Liver (tissue), 3 donors: ENCODE measurements around the gene TNS3.

Experiments used
- ATF3 ChIP-seq: IDR thresholded peaks from 2 replicates; pipeline ENCODE4 v1.6.1; 2016; ENCODE audit warnings: antibody characterized with exemption
- CTCF ChIP-seq: fragments of 150-350 bp; IDR thresholded peaks from 2 replicates; pipeline ENCODE4 v1.5.1; 2017; ENCODE audit warnings: improper control_type of control experiment, low read depth, low read length; ENCODE audit not compliant: missing input control
- EGR1 ChIP-seq, 2 donors: IDR thresholded peaks; 2 replicates each; pipeline ENCODE4 v1.6.1; 2016 to 2018; ENCODE audit warnings: antibody characterized with exemption in 2 of 2, low read depth in 2 of 2
- JUND ChIP-seq, 2 donors: IDR thresholded peaks; 2 replicates each; pipeline ENCODE4 v1.6.1; 2016; ENCODE audit warnings: antibody characterized with exemption in 2 of 2
- MAX ChIP-seq: IDR thresholded peaks from 2 replicates; pipeline ENCODE4 v1.6.1; 2016; ENCODE audit warnings: antibody characterized with exemption
- NR2F2 ChIP-seq: IDR thresholded peaks from 2 replicates; pipeline ENCODE4 v1.6.1; 2016; ENCODE audit warnings: antibody characterized with exemption
- RAD21 ChIP-seq, 2 donors: IDR thresholded peaks; 2 replicates each; pipeline ENCODE4 v1.6.1; 2016; ENCODE audit warnings: antibody characterized with exemption in 2 of 2, mild to moderate bottlenecking in 2 of 2
- REST ChIP-seq: IDR thresholded peaks from 2 replicates; pipeline ENCODE4 v1.6.1; 2016; ENCODE audit warnings: antibody characterized with exemption, mild to moderate bottlenecking
- RXRA ChIP-seq, 2 donors: IDR thresholded peaks; 2 replicates each; pipeline ENCODE4 v1.6.1; 2017 to 2018; ENCODE audit warnings: antibody characterized with exemption in 2 of 2, mild to moderate bottlenecking in 1 of 2
- SP1 ChIP-seq: IDR thresholded peaks from 2 replicates; pipeline ENCODE4 v1.6.1; 2018; ENCODE audit warnings: antibody characterized with exemption, mild to moderate bottlenecking
- TAF1 ChIP-seq: conservative IDR thresholded peaks from 2 replicates; pipeline ENCODE4 v1.6.1; 2016; ENCODE audit warnings: antibody characterized with exemption, mild to moderate bottlenecking
- YY1 ChIP-seq: IDR thresholded peaks from 2 replicates; pipeline ENCODE4 v1.6.1; 2016; ENCODE audit warnings: antibody characterized with exemption, mild to moderate bottlenecking
- ZBTB33 ChIP-seq: IDR thresholded peaks from 2 replicates; pipeline ENCODE4 v1.6.1; 2016; ENCODE audit warnings: antibody characterized with exemption
- donor health status: healthy.
- donor health status: healthy.

DNA sequence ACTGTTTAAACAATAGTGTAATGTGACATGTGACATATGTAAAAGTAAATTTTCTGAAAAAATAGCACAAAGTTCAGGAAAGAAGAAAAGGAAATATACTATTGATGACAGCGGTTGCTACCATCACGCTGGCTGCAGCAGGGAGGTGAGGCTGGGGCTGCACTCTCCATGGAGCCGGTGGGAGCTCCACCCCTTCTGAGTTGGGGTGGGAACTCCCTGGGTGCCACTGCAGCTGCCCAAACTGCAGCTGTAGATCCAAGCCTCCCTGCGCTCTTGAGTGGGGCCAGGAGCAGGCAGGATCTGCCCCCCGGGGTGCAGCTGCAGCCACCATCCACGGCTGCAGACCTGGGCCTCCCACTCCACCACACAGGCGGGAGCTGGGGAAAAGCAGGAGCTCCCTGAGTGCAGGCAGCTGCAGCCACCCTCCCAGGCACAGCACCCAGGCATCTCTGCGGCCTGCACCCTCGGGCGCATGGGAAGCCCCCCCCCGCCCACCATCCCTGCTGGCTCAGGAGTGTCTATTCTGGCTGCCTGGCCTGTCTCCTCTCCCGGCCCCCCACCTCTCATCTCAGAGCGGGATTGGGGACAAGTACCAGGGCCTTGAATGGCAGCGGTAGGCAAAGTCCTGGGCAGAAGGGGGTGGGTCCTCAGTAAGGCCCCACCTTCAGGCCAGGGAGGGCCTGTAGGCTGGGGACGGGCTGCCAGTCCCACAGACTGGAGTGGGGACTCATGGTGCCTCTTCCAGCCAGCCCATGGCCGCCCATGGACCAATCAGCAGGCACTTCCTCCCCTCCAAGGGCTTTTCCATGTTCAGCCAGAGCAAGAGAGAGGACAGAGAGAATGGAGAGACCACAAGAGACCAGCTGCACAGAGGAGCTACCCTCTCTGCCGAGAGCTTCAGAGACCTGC lies 50.1 kb downstream of the TNS3 start:
- no peak for TF ChIP-seq CTCF
- no peak for TF ChIP-seq TAF1
- TF ChIP-seq RXRA (IDR thresholded peaks at IDR 0.05), result no peak
- TF ChIP-seq EGR1 (IDR thresholded peaks at IDR 0.05; ENCODE audit: low read depth in 2 of 2), result no peak
- no peak for TF ChIP-seq REST
- TF ChIP-seq RAD21 (IDR thresholded peaks at IDR 0.05), result no peak
- TF ChIP-seq JUND (IDR thresholded peaks at IDR 0.05), result no peak
- no peak for TF ChIP-seq YY1
- no peak for TF ChIP-seq SP1
- no peak for TF ChIP-seq ATF3
- TF ChIP-seq ZBTB33, result no peak
- TF ChIP-seq MAX, result no peak
- TF ChIP-seq NR2F2, result no peak
